Stimulated activated CD8-positive, alpha-beta memory T cell treated with anti-CD3 and anti-CD28 coated beads, Interleukin-7, amount 100 ng/mL, for 24 hours (primary cell): Measurements from ENCODE around the gene REELD1.
A peak's percentile ranks its signal among the peaks of the same experiment; 100 is the strongest.

ENCODE experiments used
- DNase-seq: peaks from one replicate; pipeline ENCODE4 v3.0.0-alpha.2; 2020; ENCODE audit warnings: low read depth

REELD1 gene

GRCh38 chr4:146224326-146224966, 10.1 kb downstream of the REELD1 start:
- no peak for DNase-seq

- DNase-seq: no peak
Observed at GRCh38 chr4:146229406-146229805, 15.1 kb downstream of the REELD1 start.

DNA sequence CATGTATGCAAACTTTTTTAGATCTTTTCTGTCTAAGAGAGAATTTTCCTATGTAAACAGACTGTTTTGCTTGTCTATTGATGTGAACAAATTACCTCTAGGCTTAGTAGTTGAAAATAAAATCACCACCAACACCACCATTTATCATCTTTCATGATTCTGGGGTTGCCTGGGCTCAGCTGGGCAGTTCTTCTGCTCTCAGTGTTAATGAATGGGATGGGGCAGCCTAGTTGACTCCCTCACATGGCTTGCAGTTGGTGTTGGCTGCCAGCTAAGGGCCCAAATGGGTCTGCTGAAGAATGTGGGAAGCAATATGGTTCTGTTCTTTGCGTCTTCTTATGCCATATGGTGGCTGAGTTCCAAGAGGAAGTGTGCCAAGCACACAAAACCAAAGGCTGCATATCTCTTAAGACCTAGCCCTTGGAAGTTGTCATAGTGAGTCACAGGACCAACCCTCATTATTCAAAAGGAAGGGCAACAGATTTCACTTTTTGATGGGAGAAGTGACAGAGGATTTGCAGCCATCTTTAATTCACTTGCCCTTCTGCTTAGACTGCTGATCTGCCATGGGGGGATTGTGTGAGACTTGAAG, 17.9 kb downstream of the REELD1 start:
- DNase-seq: no peak

DNA sequence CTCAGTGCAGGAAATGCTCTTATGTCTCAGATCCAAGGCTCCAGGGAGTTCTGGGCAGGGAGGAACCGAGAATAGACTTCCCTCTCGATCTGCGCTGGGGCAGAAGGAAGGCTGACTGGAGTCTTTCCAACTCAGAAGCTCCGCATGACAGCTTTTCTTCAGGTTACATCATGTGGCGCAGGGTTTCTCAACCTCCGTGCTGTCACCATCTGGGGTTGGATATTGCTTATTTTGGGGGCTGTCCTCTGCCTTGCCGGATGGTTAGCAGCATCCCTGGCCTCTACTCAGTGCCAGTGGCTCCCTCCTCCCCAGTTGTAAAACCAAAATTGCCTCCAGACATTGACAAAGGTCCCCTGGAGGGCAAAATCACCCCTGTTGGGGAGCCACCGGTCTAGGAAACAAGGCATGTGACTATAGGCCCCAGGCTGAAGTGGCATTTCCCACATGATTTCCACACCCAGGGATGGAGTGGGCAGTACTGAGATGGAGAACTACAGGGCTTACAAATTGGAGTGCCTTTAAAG, 21.4 kb downstream of the REELD1 start:
- no peak for DNase-seq

DNA sequence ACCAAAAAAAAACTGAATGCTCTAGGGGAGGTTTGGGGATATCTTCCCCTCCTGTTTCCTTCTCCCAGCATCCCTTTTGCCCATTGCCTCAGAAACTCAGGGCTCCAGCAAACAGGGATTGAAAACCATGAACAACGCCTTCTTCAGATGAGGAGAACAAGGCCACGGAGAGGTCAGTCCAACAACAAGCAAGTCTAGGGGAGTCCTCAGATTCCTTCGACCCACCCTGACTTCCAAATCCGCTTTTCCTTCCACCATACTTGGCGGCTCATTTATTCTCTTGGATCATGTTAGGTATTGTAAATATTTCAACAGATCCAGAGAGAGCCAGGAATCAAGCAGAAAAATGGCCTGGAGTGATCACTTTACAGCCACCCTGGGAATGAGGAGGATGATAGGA, 21.9 kb downstream of the REELD1 start:
- DNase-seq: no peak

DNA sequence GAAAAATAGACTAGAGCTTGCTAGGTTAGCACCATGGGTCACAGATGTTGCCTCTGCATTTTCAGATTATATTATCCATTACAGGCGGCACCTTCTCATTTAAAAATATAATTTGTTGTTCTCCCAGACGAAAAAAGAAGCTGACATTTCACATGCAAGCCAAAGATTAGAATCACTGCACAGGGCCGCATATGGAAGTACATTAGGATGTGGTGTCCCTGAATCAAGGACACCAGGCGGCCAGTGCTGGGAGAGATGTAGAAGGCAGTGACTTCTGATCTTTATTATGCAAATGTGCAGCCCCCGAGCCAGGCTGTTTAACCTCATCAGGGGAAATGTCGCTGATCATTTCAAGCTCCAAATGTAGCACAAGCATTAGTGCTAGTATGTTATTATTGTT, 22.8 kb downstream of the REELD1 start:
- no peak for DNase-seq

GRCh38 chr4:146238107-146238506, 23.8 kb downstream of the REELD1 start:
- no peak for DNase-seq

DNA sequence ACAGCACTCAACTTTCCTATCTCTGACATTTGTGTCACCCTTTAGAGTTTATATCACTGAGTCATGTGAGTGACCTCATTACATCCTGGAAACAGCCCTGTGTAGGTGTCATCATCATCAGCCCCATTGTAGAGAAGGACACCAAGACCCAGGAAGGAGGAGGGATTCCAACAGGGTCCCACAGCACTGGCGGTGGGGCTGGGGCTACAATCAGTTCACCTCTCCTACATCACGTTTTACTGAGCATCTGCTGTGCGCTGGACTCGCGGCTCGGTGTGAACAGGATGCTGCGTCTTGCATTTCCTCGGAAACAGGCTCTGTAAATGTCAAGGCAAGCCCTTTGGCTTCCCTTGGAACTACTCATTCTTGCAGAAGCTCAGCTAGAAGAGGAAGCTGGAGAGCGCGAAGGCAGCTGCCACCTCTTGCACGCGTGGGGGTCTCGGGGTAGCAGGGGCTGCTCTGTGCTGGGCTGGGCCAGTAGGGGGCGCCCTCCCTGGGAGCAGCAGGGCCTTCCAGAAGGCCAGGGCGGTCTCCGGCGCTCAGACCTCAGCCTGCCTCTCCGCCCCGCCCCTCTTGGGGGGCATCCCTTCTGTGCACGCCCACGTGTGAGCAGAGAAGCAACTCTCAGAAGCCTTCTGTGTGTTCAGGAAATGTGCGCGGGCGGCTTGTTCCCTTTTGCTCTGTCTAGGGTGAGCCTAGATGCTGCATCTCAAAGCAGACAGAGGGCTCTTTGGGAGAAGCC, 29.0 kb downstream of the REELD1 start:
- peak; percentile 26 for DNase-seq

DNA sequence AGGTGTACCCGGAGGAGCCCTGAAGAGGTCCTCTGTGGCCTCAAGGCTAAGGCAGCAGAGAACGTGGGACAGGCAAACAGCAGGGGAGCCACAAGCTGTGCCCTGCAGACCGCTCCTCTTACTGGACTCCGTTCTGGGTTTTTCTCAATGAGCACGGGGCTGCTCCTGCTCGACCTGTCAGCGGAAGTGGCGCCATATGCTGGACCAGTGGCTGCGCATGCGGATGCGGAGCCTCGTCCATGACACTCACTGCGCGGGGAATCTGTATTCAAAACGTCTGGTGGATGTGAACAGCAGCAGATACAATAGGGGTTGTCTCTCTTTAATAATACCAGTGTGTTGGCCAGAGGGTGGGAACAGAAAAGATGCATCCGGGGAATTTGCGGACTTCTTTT, 29.5 kb downstream of the REELD1 start:
- no peak for DNase-seq

DNA sequence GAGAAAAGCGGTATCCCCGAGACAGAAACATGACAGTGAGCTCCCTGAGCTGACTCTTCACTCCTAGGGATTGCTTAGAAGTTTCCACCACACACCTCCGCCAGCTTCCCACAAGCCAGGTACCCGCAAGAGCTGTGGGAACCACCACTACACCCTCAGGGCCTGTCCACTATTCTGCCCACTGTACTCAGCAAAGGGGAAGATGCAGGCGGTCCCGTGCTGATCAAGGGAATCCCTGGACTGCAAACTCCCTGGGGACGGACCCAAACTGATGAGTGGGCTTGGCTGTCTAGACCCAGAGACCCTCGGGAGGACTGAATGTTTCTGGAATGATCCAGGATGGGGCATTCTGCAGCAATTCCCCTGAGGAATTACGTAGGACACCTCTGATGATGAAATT, 30.2 kb downstream of the REELD1 start:
- no peak for DNase-seq

DNA sequence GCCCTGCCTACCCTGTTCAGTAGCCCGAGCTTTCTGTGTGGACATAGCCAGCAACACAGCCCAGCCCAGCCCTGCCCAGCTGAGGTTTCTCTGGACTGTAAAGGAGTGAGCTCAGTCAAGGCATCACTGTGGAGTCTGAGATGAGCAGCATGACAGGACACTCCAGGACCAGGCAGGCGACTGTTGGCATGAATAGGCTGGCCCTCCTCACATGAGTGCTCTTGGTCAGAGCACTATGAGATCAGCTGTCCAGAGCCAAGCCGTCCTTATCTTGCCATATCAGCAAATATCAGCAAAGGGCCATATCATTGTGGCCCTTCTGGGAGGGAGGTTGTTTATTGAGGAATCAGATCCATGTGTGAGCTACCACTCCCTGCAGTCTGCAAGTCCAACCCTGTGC, 30.9 kb downstream of the REELD1 start:
- no peak for DNase-seq

GRCh38 chr4:146245850-146246249, 31.5 kb downstream of the REELD1 start:
- no peak for DNase-seq

DNA sequence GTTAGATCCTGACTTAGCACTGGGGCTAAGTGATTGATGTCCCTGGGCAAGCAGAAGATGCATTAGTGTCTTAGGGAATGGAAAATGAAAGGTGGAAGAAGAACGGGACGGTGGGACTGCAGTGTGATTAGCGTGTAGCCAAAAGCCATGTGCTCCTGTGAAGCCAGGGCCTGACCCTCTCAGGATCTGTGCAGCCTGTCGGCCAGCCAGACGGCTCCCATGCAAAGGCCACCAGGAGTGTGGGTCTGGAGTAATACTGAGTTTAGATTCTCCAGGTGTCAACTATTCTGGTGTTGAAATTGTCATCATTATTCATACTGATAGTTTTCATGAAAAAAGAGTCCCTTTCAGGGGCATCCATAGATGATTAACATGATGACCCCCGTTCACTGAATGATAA, 32.0 kb downstream of the REELD1 start:
- no peak for DNase-seq

- no peak for DNase-seq
Observed at GRCh38 chr4:146247356-146247755, 33.0 kb downstream of the REELD1 start.

DNA sequence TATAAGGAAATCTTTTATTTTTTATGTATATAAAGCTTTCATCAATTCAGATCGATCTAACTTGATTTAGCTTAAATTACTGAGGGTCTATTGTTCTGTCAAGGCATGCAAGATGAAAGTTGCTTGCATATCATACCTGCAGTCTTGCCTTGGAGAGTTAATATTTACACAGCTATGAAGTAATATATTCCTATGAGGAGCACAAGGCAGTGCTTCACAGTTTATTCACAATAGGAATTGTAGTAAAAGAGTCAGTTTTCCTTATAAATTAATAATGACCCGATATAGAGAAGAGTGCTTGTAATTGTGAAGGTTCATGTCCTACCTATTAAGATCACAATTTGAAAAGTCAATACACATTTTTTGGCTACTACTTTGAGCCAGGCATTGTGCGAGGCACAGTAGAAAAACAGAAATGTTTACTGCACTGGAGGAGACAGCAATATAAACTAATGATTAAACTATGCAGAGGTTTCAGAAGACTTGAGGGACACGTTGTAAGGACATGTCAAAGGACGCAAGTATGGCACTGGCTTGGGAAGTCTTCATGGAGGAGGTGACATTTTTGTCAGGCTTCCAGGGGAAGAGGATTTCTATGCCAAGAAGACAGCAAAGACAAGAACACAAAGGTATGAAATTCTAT, 38.8 kb downstream of the REELD1 start:
- no peak for DNase-seq

- DNase-seq: no peak
Observed at GRCh38 chr4:146255463-146255862, 41.1 kb downstream of the REELD1 start.

GRCh38 chr4:146255874-146256273, 41.5 kb downstream of the REELD1 start:
- no peak for DNase-seq

DNA sequence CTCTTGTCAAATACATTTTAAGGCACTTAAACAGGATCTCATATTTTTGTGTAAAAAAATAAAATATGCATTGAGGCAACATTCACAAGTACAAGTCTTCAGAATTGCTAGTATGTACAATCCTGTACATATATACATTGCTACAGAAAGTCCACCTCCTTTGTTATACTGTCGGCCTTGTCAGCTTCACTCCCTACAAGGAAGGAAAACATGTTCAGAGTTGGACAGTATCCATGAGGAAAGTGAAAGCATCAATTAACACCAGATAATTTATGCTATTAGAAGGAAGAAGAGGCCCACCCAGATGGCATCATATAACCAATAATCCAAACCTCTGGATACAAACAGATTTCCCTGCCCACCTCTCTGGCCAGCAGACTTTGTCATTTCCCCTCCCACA, 42.0 kb downstream of the REELD1 start:
- no peak for DNase-seq

- DNase-seq: no peak
Observed at GRCh38 chr4:146257511-146257910, 43.2 kb downstream of the REELD1 start.

GRCh38 chr4:146260521-146260920, 46.2 kb downstream of the REELD1 start:
- no peak for DNase-seq

DNA sequence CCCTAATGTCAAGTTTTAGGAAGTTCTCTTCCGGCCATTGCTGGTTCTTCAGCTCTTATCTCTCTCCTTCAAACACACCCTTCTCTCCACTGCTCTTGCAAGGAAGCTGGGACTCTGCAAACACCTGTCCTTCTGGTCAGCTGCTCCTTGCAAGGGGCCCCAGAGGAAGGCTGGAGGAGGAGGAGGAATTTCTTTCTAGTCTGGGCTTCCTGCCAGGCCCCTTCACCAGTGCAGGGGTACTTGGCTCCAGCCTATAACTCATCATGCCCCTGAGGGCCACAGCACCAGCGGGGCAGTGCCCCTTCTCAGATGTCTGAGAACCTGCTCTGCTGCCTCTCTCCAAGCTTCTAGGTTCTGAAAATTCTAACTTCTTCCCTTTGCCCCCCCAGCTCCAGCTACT, 46.7 kb downstream of the REELD1 start:
- no peak for DNase-seq

DNA sequence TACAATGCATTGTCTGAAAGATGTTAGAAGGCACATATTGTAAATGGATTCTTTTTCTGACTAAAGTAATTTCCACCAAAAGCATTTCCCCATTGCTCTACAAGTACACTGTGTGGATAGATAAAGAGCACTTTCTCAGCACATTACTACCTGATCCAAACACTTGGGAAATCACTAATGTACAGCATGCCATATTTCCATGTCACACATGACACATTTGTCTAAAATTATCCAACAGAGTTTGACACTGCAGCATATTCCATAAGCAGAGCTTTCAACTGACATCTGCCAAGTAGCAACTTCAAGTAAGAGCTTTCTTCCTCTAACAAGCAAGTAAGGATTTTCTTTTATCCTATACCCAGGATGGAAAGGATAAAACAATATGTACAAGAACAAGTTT, 49.5 kb downstream of the REELD1 start:
- no peak for DNase-seq

DNA sequence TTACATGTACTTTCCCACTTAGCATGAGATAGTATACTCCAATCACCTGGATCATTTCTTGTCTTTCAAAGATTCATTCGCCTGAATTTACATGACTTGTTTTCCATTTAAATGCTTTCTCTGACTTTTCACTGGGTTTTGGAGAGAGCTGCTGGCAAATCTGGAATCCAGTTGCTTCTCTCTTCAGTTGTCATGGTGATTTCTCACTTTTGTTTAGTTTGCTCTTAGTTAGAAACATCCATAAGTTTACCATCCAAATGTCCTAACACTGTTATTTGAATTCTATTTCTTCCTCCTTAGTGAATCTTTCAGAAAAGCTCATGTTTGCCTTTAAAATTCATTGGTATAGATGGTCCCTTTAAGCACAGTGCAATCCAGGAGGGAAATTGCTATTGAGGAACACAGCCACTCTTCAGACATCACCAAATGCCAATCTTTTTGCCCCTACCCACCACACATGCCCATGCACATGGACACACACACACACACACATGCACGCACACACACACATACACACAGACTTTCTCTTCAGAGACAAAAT, 51.7 kb downstream of the REELD1 start:
- no peak for DNase-seq
